HEK293 (cell line): ENCODE results near the gene TMEM174.

ENCODE experiments used
- CTCF ChIA-PET: fragments of 350-600 bp; formaldehyde crosslinking; extraction: SDS; loops from one replicate; lab custom pipeline; 2021; ENCODE audit warnings: antibody characterized with exemption; lab: Yijun Ruan, JAX
- POLR2A ChIA-PET: fragments of 300-600 bp; formaldehyde crosslinking; extraction: SDS; loops from one replicate; lab custom pipeline; 2020; ENCODE audit warnings: antibody characterized with exemption, inconsistent platforms; lab: Yijun Ruan, JAX
- H3K27ac ChIP-seq: fragments of 200-500 bp; sonication (Bioruptor generic); 2 replicates; pipeline ENCODE4 v1.5.1; 2014; ENCODE audit warnings: low read depth, low read length, control low read depth, inconsistent platforms; ENCODE audit errors: extremely low read depth
- H3K36me3 ChIP-seq, 2 experiments: fragments of 200-500 bp in 1 of 2; sonication (Bioruptor generic) in 1 of 2; 1 replicate in 1 of 2; 2 replicates in 1 of 2; pipeline ENCODE4 v1.5.1; 2014 to 2017; ENCODE audit warnings: inconsistent platforms in 2 of 2, low read length in 2 of 2; ENCODE audit not compliant: control insufficient read depth in 2 of 2, insufficient read depth in 1 of 2
- H3K4me1 ChIP-seq: fragments of 200-500 bp; sonication (Bioruptor generic); 2 replicates; pipeline ENCODE4 v1.5.1; 2014; ENCODE audit warnings: mild to moderate bottlenecking, low read length, inconsistent platforms; ENCODE audit not compliant: control insufficient read depth, insufficient read depth
- H3K4me3 ChIP-seq: 2 replicates; pipeline ENCODE4 v1.5.1; 2011; ENCODE audit warnings: low read depth, mild to moderate bottlenecking, control low read depth, low read length, moderate library complexity
- H3K9me3 ChIP-seq: fragments of 200-500 bp; sonication (Bioruptor generic); 2 replicates; pipeline ENCODE4 v1.5.1; 2014; ENCODE audit warnings: low read depth, low read length, inconsistent platforms; ENCODE audit not compliant: control insufficient read depth, insufficient read depth
- EGR2 ChIP-seq: fragments of 450-650 bp; formaldehyde crosslinking; IDR thresholded peaks from 2 replicates; pipeline ENCODE4 v1.5.1; 2016; ENCODE audit warnings: low read depth, missing biosample characterization, missing genetic modification characterization
- GLI4 ChIP-seq: fragments of 450-650 bp; formaldehyde crosslinking; IDR thresholded peaks from 2 replicates; pipeline ENCODE4 v1.5.1; 2016; ENCODE audit warnings: missing biosample characterization, missing genetic modification characterization
- MEIS1 ChIP-seq: sonication (generic); formaldehyde crosslinking; IDR thresholded peaks from 2 replicates; pipeline ENCODE4 v1.8.1; 2022; ENCODE audit warnings: missing genetic modification reagents, mild to moderate bottlenecking, borderline replicate concordance
- MZF1 ChIP-seq: fragments of 450-650 bp; formaldehyde crosslinking; IDR thresholded peaks from 2 replicates; pipeline ENCODE4 v1.5.1; 2017; ENCODE audit warnings: missing biosample characterization, missing genetic modification characterization, borderline replicate concordance
- OSR2 ChIP-seq: fragments of 450-650 bp; formaldehyde crosslinking; IDR thresholded peaks from 2 replicates; pipeline ENCODE4 v1.5.1; 2016; ENCODE audit warnings: missing biosample characterization, missing genetic modification characterization
- PBX3 ChIP-seq: sonication (generic); formaldehyde crosslinking; IDR thresholded peaks from 2 replicates; pipeline ENCODE4 v1.8.1; 2022; ENCODE audit warnings: mild to moderate bottlenecking, moderate library complexity, missing genetic modification reagents
- PRDM6 ChIP-seq: fragments of 450-650 bp; formaldehyde crosslinking; IDR thresholded peaks from 2 replicates; pipeline ENCODE4 v1.5.1; 2017; ENCODE audit warnings: missing biosample characterization, missing genetic modification characterization
- SETDB1 ChIP-seq: IDR thresholded peaks from one replicate; pipeline ENCODE4 v1.6.1; 2017; ENCODE audit warnings: mild to moderate bottlenecking, low read length, moderate library complexity, mixed read lengths; ENCODE audit not compliant: insufficient read length
- SP2 ChIP-seq: fragments of 450-650 bp; formaldehyde crosslinking; IDR thresholded peaks from 2 replicates; pipeline ENCODE4 v1.5.1; 2016; ENCODE audit warnings: missing biosample characterization, missing genetic modification characterization
- YY1 ChIP-seq: fragments of 450-650 bp; formaldehyde crosslinking; IDR thresholded peaks from 2 replicates; pipeline ENCODE4 v1.5.1; 2018; ENCODE audit warnings: missing biosample characterization, missing genetic modification characterization
- ZBTB1 ChIP-seq: fragments of 450-650 bp; formaldehyde crosslinking; IDR thresholded peaks from 2 replicates; pipeline ENCODE4 v1.5.1; 2016; ENCODE audit warnings: missing biosample characterization, missing genetic modification characterization
- ZBTB8A ChIP-seq: fragments of 450-650 bp; formaldehyde crosslinking; IDR thresholded peaks from 2 replicates; pipeline ENCODE4 v1.5.1; 2016; ENCODE audit warnings: missing biosample characterization, missing genetic modification characterization
- ZFP37 ChIP-seq: fragments of 450-650 bp; formaldehyde crosslinking; IDR thresholded peaks from 2 replicates; pipeline ENCODE4 v1.5.1; 2016; ENCODE audit warnings: missing biosample characterization, missing genetic modification characterization
- ZNF10 ChIP-seq: fragments of 450-650 bp; formaldehyde crosslinking; IDR thresholded peaks from 2 replicates; pipeline ENCODE4 v1.5.1; 2017; ENCODE audit warnings: missing biosample characterization, missing genetic modification characterization
- ZNF18 ChIP-seq: fragments of 450-650 bp; formaldehyde crosslinking; IDR thresholded peaks from 2 replicates; pipeline ENCODE4 v1.5.1; 2016; ENCODE audit warnings: missing biosample characterization, missing genetic modification characterization
- ZNF214 ChIP-seq: fragments of 450-650 bp; formaldehyde crosslinking; IDR thresholded peaks from 2 replicates; pipeline ENCODE4 v1.5.1; 2017; ENCODE audit warnings: missing biosample characterization, mild to moderate bottlenecking, missing genetic modification characterization, borderline replicate concordance
- ZNF223 ChIP-seq: fragments of 450-650 bp; formaldehyde crosslinking; IDR thresholded peaks from 2 replicates; pipeline ENCODE4 v1.5.1; 2016; ENCODE audit warnings: missing biosample characterization, missing genetic modification characterization
- ZNF23 ChIP-seq: fragments of 450-650 bp; formaldehyde crosslinking; IDR thresholded peaks from 2 replicates; pipeline ENCODE4 v1.5.1; 2016; ENCODE audit warnings: missing biosample characterization, missing genetic modification characterization, borderline replicate concordance
- ZNF239 ChIP-seq: fragments of 450-650 bp; formaldehyde crosslinking; IDR thresholded peaks from 2 replicates; pipeline ENCODE4 v1.5.1; 2016; ENCODE audit warnings: missing biosample characterization, missing genetic modification characterization
- ZNF350 ChIP-seq: fragments of 450-650 bp; formaldehyde crosslinking; IDR thresholded peaks from 2 replicates; pipeline ENCODE4 v1.5.0; 2017; ENCODE audit warnings: missing biosample characterization, mild to moderate bottlenecking, missing genetic modification characterization
- ZNF354C ChIP-seq: fragments of 450-650 bp; formaldehyde crosslinking; IDR thresholded peaks from 2 replicates; pipeline ENCODE4 v1.5.1; 2016; ENCODE audit warnings: missing biosample characterization, missing genetic modification characterization, low read depth, borderline replicate concordance
- ZNF362 ChIP-seq: fragments of 450-650 bp; formaldehyde crosslinking; IDR thresholded peaks from 2 replicates; pipeline ENCODE4 v1.5.1; 2016; ENCODE audit warnings: missing biosample characterization, missing genetic modification characterization
- ZNF473 ChIP-seq: fragments of 450-650 bp; formaldehyde crosslinking; IDR thresholded peaks from 2 replicates; pipeline ENCODE4 v1.5.1; 2017; ENCODE audit warnings: missing biosample characterization, missing genetic modification characterization
- ZNF501 ChIP-seq: fragments of 450-650 bp; formaldehyde crosslinking; IDR thresholded peaks from 2 replicates; pipeline ENCODE4 v1.5.1; 2016; ENCODE audit warnings: missing biosample characterization, missing genetic modification characterization
- ZNF560 ChIP-seq: fragments of 450-650 bp; formaldehyde crosslinking; IDR thresholded peaks from 2 replicates; pipeline ENCODE4 v1.5.1; 2017; ENCODE audit warnings: missing biosample characterization, missing genetic modification characterization, borderline replicate concordance
- ZNF629 ChIP-seq: fragments of 450-650 bp; formaldehyde crosslinking; IDR thresholded peaks from 2 replicates; pipeline ENCODE4 v1.5.1; 2017; ENCODE audit warnings: missing biosample characterization, missing genetic modification characterization
- ZNF654 ChIP-seq: fragments of 450-650 bp; formaldehyde crosslinking; IDR thresholded peaks from 2 replicates; pipeline ENCODE4 v1.5.1; 2016; ENCODE audit warnings: low read depth, missing biosample characterization, missing genetic modification characterization
- ZNF707 ChIP-seq: fragments of 450-650 bp; formaldehyde crosslinking; IDR thresholded peaks from 2 replicates; pipeline ENCODE4 v1.5.1; 2016; ENCODE audit warnings: missing biosample characterization, missing genetic modification characterization
- ZNF785 ChIP-seq: fragments of 450-650 bp; formaldehyde crosslinking; IDR thresholded peaks from 2 replicates; pipeline ENCODE4 v1.5.1; 2016; ENCODE audit warnings: missing biosample characterization, missing genetic modification characterization
- ZSCAN23 ChIP-seq: fragments of 450-650 bp; formaldehyde crosslinking; IDR thresholded peaks from 2 replicates; pipeline ENCODE4 v1.5.1; 2016; ENCODE audit warnings: missing biosample characterization, missing genetic modification characterization
- ZSCAN4 ChIP-seq: fragments of 450-650 bp; formaldehyde crosslinking; IDR thresholded peaks from 2 replicates; pipeline ENCODE4 v1.5.1; 2017; ENCODE audit warnings: missing biosample characterization, missing genetic modification characterization

Gene TMEM174

GRCh38 chr5:73149540-73149939 lies 23.5 kb upstream of the TMEM174 start:
- Histone ChIP-seq H3K9me3 (no peaks in the 10 kb centered on the region), H3K4me3 (no peak overlapping the region), H3K36me3 (no peaks in the 10 kb centered on the region), H3K27ac (no peak overlapping the region), H3K4me1 (no peaks in the 10 kb centered on the region)
- ChIA-PET POLR2A (no interaction called here), CTCF (no interaction called here)
- TF ChIP-seq ZBTB8A (tag by site-specific recombination) (no peak), ZNF223 (no peak), ZNF10 (no peak), ZNF23 (tag by site-specific recombination) (no peak), ZFP37 (tag by site-specific recombination) (no peak), ZNF707 (tag by site-specific recombination) (no peak), ZNF354C (tag by site-specific recombination) (no peak), MEIS1 (CRISPR knock-in tag) (no peak), SP2 (tag by site-specific recombination) (no peak), ZSCAN4 (no peak), EGR2 (no peak), ZNF560 (tag by site-specific recombination) (no peak), YY1 (tag by site-specific recombination) (no peak), MZF1 (tag by site-specific recombination) (no peak), ZNF473 (tag by site-specific recombination) (no peak), ZNF629 (tag by site-specific recombination) (no peak), OSR2 (no peak), ZNF239 (tag by site-specific recombination) (no peak)

GRCh38 chr5:73150876-73151275 lies 22.1 kb upstream of the TMEM174 start:
- H3K27ac ChIP-seq, result no peak overlapping the region
- H3K9me3 ChIP-seq, result no peaks in the 10 kb centered on the region
- no peak for TF ChIP-seq ZNF18 (tag by site-specific recombination)
- TF ChIP-seq ZNF223, result no peak
- no peak for TF ChIP-seq ZNF350 (tag by site-specific recombination)
- no peak for TF ChIP-seq SETDB1
- TF ChIP-seq ZNF501 (tag by site-specific recombination), result no peak
- TF ChIP-seq ZNF214 (tag by site-specific recombination), result no peak
- TF ChIP-seq SP2 (tag by site-specific recombination), result no peak
- no peak for TF ChIP-seq ZSCAN23 (tag by site-specific recombination)
- TF ChIP-seq ZNF362 (tag by site-specific recombination), result no peak
- no peak for TF ChIP-seq GLI4 (tag by site-specific recombination)
- TF ChIP-seq ZNF654 (tag by site-specific recombination), result no peak
- no peak for TF ChIP-seq ZBTB1 (tag by site-specific recombination)
- no peak for TF ChIP-seq ZNF785 (tag by site-specific recombination)
- no peak for TF ChIP-seq PBX3 (CRISPR knock-in tag)
- no peak for TF ChIP-seq PRDM6 (tag by site-specific recombination)
- ChIA-PET CTCF (interaction anchor here (1.0 kb wide), 1 partner anchor 20 kb away, joined by 5 read pairs; no protein-coding TSS in a partner anchor), POLR2A (no interaction called here)
- no peaks in the 10 kb centered on the region for H3K4me1 ChIP-seq
- no peak overlapping the region for H3K4me3 ChIP-seq
- H3K36me3 ChIP-seq, result no peaks in the 10 kb centered on the region
